Astrocyte (in vitro differentiated cells and primary cell): ENCODE measurements around the gene TIPARP. TPM values are rescaled to one million over a fixed set of nuclear protein-coding genes. Genes with fewer than 3 reads are reported as not detected.
"Not testable (repeated sequence)": the region's sequence is repeated elsewhere in the genome, so short reads cannot be mapped to it uniquely, and the experiment has no call there.

Experiments
- DNase-seq: peaks from one replicate; pipeline ENCODE4 v3.0.0-alpha.2; 2010; ENCODE audit warnings: low read depth
- FAIRE-seq: peaks from 2 replicates; lab custom pipeline; 2011; peaks lifted over from hg19 to GRCh38; lab: Jason Lieb, UNC
- H2AFZ ChIP-seq: 2 replicates; pipeline ENCODE4 v1.6.0; 2012; ENCODE audit warnings: low read depth, low read length, inconsistent platforms
- H3K27ac ChIP-seq: 2 replicates; pipeline ENCODE4 v1.5.1; 2011; ENCODE audit warnings: low read depth, low read length, inconsistent platforms
- H3K27me3 ChIP-seq: 2 replicates; pipeline ENCODE4 v1.6.0; 2011; ENCODE audit warnings: low read length, inconsistent platforms; ENCODE audit not compliant: insufficient read depth
- H3K36me3 ChIP-seq: 2 replicates; pipeline ENCODE4 v1.5.1; 2011; ENCODE audit warnings: low read length, inconsistent platforms; ENCODE audit not compliant: insufficient read depth
- H3K4me1 ChIP-seq: 2 replicates; pipeline ENCODE4 v1.5.1; 2011; ENCODE audit warnings: low read length, inconsistent platforms; ENCODE audit not compliant: insufficient read depth
- H3K4me2 ChIP-seq: 2 replicates; pipeline ENCODE4 v1.6.0; 2012; ENCODE audit warnings: low read length, inconsistent platforms
- H3K4me3 ChIP-seq: 2 replicates; pipeline ENCODE4 v1.5.1; 2011; ENCODE audit warnings: low read depth, mild to moderate bottlenecking, low read length, inconsistent platforms; ENCODE audit not compliant: insufficient read depth
- H3K79me2 ChIP-seq: 2 replicates; pipeline ENCODE4 v1.6.0; 2012; ENCODE audit warnings: mild to moderate bottlenecking, low read length, inconsistent platforms; ENCODE audit not compliant: insufficient read depth
- H3K9ac ChIP-seq: 2 replicates; pipeline ENCODE4 v1.6.0; 2012; ENCODE audit warnings: mild to moderate bottlenecking, low read length, inconsistent platforms
- H3K9me3 ChIP-seq: 2 replicates; pipeline ENCODE4 v1.5.1; 2012; ENCODE audit warnings: low read depth, mild to moderate bottlenecking, low read length, inconsistent platforms; ENCODE audit not compliant: insufficient read depth
- H4K20me1 ChIP-seq: 2 replicates; pipeline ENCODE4 v1.6.0; 2012; ENCODE audit warnings: low read length, inconsistent platforms; ENCODE audit not compliant: insufficient read depth
- H3K27ac Mint-ChIP-seq: one replicate; pipeline ENCODE4 v1.8.0; 2021; ENCODE audit warnings: mild to moderate bottlenecking, mixed read lengths; ENCODE audit not compliant: unreplicated experiment
- H3K27me3 Mint-ChIP-seq: one replicate; pipeline ENCODE4 v1.8.0; 2021; ENCODE audit warnings: low read depth, mixed read lengths; ENCODE audit not compliant: unreplicated experiment
- H3K36me3 Mint-ChIP-seq: one replicate; pipeline ENCODE4 v1.8.0; 2021; ENCODE audit warnings: low read depth, mixed read lengths; ENCODE audit not compliant: unreplicated experiment
- H3K4me1 Mint-ChIP-seq: one replicate; pipeline ENCODE4 v1.8.0; 2021; ENCODE audit warnings: low read depth, mixed read lengths; ENCODE audit not compliant: unreplicated experiment
- H3K4me3 Mint-ChIP-seq: one replicate; pipeline ENCODE4 v1.8.0; 2021; ENCODE audit warnings: mild to moderate bottlenecking, moderate library complexity, mixed read lengths; ENCODE audit not compliant: unreplicated experiment
- H3K9me3 Mint-ChIP-seq: one replicate; pipeline ENCODE4 v1.8.0; 2021; ENCODE audit warnings: mild to moderate bottlenecking, mixed read lengths; ENCODE audit not compliant: unreplicated experiment
- EZH2 ChIP-seq: IDR thresholded peaks from 2 replicates; pipeline ENCODE4 v1.6.1; 2012; ENCODE audit warnings: mild to moderate bottlenecking, low read length, inconsistent platforms; ENCODE audit not compliant: insufficient read depth
- total RNA-seq: library from RNA; stranded (reverse); gene quantifications from 2 replicates; pipeline ENCODE4 v1.2.1, GENCODE V29; 2021
- TF ChIP-seq, protein P1 (sequence below): IDR thresholded peaks from 2 replicates; pipeline ENCODE4 v1.5.1; 2011; ENCODE audit warnings: low read depth, mild to moderate bottlenecking, inconsistent platforms, low read length, moderate library complexity; ENCODE audit not compliant: insufficient read depth

The TIPARP gene
- total RNA-seq, 1 donor from 2014 or later = 74.2 TPM

DNA sequence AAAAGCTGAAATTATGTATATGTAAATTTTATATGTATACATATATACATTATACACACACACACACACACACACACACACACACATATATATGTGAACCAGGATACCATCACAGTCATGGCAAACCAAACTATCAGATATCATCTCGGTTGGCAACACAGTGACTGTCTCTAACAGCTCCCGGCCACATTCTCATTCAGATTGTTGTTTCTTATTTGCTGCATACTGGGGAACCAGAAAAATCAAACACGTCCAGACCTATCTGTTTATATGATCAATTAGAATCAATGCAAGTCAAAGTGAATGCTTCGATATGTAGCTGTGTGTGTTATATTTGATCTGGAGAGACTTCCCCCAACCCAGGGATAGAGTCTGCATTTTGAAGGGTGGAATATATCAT is 61.1 kb downstream of the TIPARP start:
- Histone ChIP-seq H3K4me2 (no peak overlapping the region), H3K79me2 (no peaks in the 10 kb centered on the region), H2AFZ (no peak overlapping the region), H3K27me3 (no peaks in the 10 kb centered on the region), H3K4me1 (no peaks in the 10 kb centered on the region), H4K20me1 (no peaks in the 10 kb centered on the region), H3K9me3 (no peaks in the 10 kb centered on the region), H3K9ac (no peak overlapping the region), H3K4me3 (no peak overlapping the region), H3K36me3 (no peaks in the 10 kb centered on the region), H3K27ac (no peak overlapping the region)
- FAIRE-seq (no peak), DNase-seq (no peak)
- Mint-ChIP-seq H3K27ac (no peak overlapping the region), H3K36me3 (no peaks in the 10 kb centered on the region), H3K9me3 (peaks cover 3% of the 10 kb centered on the region), H3K27me3 (peaks cover 3% of the 10 kb centered on the region), H3K4me3 (no peak overlapping the region), H3K4me1 (peaks cover 15% of the 10 kb centered on the region)
- TF ChIP-seq, protein P1, sequence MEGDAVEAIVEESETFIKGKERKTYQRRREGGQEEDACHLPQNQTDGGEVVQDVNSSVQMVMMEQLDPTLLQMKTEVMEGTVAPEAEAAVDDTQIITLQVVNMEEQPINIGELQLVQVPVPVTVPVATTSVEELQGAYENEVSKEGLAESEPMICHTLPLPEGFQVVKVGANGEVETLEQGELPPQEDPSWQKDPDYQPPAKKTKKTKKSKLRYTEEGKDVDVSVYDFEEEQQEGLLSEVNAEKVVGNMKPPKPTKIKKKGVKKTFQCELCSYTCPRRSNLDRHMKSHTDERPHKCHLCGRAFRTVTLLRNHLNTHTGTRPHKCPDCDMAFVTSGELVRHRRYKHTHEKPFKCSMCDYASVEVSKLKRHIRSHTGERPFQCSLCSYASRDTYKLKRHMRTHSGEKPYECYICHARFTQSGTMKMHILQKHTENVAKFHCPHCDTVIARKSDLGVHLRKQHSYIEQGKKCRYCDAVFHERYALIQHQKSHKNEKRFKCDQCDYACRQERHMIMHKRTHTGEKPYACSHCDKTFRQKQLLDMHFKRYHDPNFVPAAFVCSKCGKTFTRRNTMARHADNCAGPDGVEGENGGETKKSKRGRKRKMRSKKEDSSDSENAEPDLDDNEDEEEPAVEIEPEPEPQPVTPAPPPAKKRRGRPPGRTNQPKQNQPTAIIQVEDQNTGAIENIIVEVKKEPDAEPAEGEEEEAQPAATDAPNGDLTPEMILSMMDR = no peak
- no peak for TF ChIP-seq EZH2

DNA sequence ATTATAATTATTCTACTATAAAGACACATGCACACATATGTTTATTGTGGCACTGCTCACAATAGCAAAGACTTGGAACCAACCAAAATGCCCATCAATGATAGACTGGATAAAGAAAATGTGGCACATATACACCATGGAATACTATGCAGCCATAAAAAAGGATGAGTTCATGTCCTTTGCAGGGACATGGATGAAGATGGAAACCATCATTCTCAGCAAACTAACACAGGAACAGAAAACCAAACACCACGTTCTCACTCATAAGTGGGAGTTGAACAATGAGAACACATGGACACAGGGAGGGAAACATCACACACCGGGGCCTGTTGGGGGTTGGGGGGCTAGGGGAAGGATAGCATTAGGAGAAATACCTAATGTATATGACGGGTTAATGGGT is 62.7 kb downstream of the TIPARP start:
- not testable (repeated sequence) for H3K9me3 Mint-ChIP-seq, H3K36me3 ChIP-seq, H3K27ac ChIP-seq, FAIRE-seq, H3K4me1 ChIP-seq, H3K4me3 ChIP-seq, H3K4me3 Mint-ChIP-seq, H3K79me2 ChIP-seq, H3K27me3 ChIP-seq, H3K9me3 ChIP-seq, H3K36me3 Mint-ChIP-seq, H4K20me1 ChIP-seq, H2AFZ ChIP-seq, DNase-seq, H3K4me2 ChIP-seq, H3K27ac Mint-ChIP-seq, H3K27me3 Mint-ChIP-seq, H3K9ac ChIP-seq
- H3K4me1 Mint-ChIP-seq = peaks cover 13% of the 10 kb centered on the region

DNA sequence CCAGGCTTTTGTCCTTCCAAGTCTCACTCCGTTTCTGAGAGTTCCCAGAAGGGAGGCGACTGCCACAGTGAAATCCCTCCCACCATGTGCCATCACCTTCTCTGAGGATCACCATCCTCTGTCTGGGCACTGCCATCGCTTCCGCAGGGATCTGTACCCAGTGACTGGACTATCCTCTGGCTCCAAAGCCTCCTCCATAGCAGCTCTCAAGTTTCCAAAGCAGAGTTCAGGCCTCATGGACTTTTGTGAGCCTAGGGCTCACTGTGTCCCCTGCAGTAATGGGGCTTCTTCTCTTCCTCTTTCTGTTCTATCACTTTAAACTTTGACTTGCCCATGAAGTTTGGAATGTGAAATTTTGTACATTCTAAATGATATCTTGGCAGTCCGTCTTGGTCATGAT is 63.9 kb downstream of the TIPARP start:
- TF ChIP-seq, protein P1 = no peak
- no peak for TF ChIP-seq EZH2
- H3K27ac Mint-ChIP-seq = no peak overlapping the region
- no peak for FAIRE-seq
- H3K36me3 ChIP-seq = no peaks in the 10 kb centered on the region
- no peaks in the 10 kb centered on the region for H3K4me1 ChIP-seq
- peaks cover 3% of the 10 kb centered on the region for H3K9me3 Mint-ChIP-seq
- H3K4me3 Mint-ChIP-seq = no peak overlapping the region
- H3K9ac ChIP-seq = no peak overlapping the region
- H3K36me3 Mint-ChIP-seq = peaks cover 3% of the 10 kb centered on the region
- H3K27ac ChIP-seq = no peak overlapping the region
- no peak overlapping the region for H3K4me3 ChIP-seq
- H2AFZ ChIP-seq = no peak overlapping the region
- no peaks in the 10 kb centered on the region for H4K20me1 ChIP-seq
- no peaks in the 10 kb centered on the region for H3K9me3 ChIP-seq
- peaks cover 3% of the 10 kb centered on the region for H3K27me3 Mint-ChIP-seq
- no peak overlapping the region for H3K4me2 ChIP-seq
- no peak for DNase-seq
- peaks cover 8% of the 10 kb centered on the region for H3K4me1 Mint-ChIP-seq
- no peaks in the 10 kb centered on the region for H3K79me2 ChIP-seq
- no peaks in the 10 kb centered on the region for H3K27me3 ChIP-seq
